H1 (cell line): ENCODE results near the gene SMARCD2. TPM values are rescaled to one million over a fixed set of nuclear protein-coding genes. Genes with fewer than 3 reads are reported as not detected.

Experiments used
- ASH2L ChIP-seq: fragments of 200-600, 300-600 bp; sonication (generic); IDR thresholded peaks from one replicate; pipeline ENCODE4 v1.7.1; 2017; ENCODE audit warnings: low read length
- BACH1 ChIP-seq: IDR thresholded peaks from 2 replicates; pipeline ENCODE4 v1.6.1; 2012; ENCODE audit warnings: low read length, improper control_type of control experiment
- CBX8 ChIP-seq: fragments of 300-800, 300-1000 bp; sonication (generic); IDR thresholded peaks from 2 replicates; pipeline ENCODE4 v1.7.1; 2016; ENCODE audit warnings: low read depth, low read length, borderline replicate concordance
- CHD1 ChIP-seq: IDR thresholded peaks from 2 replicates; pipeline ENCODE4 v1.6.1; 2012; ENCODE audit warnings: low read depth, low read length, improper control_type of control experiment
- EGR1 ChIP-seq: IDR thresholded peaks from 2 replicates; pipeline ENCODE4 v1.6.1; 2011; ENCODE audit warnings: low read depth, low read length, borderline replicate concordance
- EP300 ChIP-seq, 2 experiments: IDR thresholded peaks; 1 replicate in 1 of 2; 2 replicates in 1 of 2; pipeline ENCODE4 v1.6.1; 2011 to 2012; ENCODE audit warnings: low read depth in 2 of 2, low read length in 2 of 2, mild to moderate bottlenecking in 2 of 2, borderline replicate concordance in 1 of 2, inconsistent platforms in 1 of 2, moderate library complexity in 1 of 2
- FOSL1 ChIP-seq: IDR thresholded peaks from 2 replicates; pipeline ENCODE4 v1.6.1; 2011; ENCODE audit warnings: mild to moderate bottlenecking, low read depth, low read length, moderate library complexity; ENCODE audit not compliant: insufficient read depth
- JUN ChIP-seq: IDR thresholded peaks from 2 replicates; pipeline ENCODE4 v1.6.1; 2011; ENCODE audit warnings: low read depth, mild to moderate bottlenecking, improper control_type of control experiment, low read length
- JUND ChIP-seq: IDR thresholded peaks from 2 replicates; pipeline ENCODE4 v1.6.1; 2011; ENCODE audit warnings: mild to moderate bottlenecking, improper control_type of control experiment, low read length
- MAFK ChIP-seq: IDR thresholded peaks from 2 replicates; pipeline ENCODE4 v1.6.1; 2012; ENCODE audit warnings: low read depth, mild to moderate bottlenecking, improper control_type of control experiment, low read length
- RAD21 ChIP-seq, 2 experiments: IDR thresholded peaks in 1 of 2; conservative IDR thresholded peaks in 1 of 2; 2 replicates each; pipeline ENCODE4 v1.6.1; 2011; ENCODE audit warnings: low read depth in 2 of 2, low read length in 2 of 2, improper control_type of control experiment in 1 of 2, inconsistent platforms in 1 of 2, mild to moderate bottlenecking in 1 of 2, moderate library complexity in 1 of 2
- RFX5 ChIP-seq: IDR thresholded peaks from 2 replicates; pipeline ENCODE4 v1.6.1; 2011; ENCODE audit warnings: low read depth, low read length, improper control_type of control experiment, borderline replicate concordance
- RNF2 ChIP-seq: fragments of 200-900, 300-1000 bp; sonication (generic); IDR thresholded peaks from 2 replicates; pipeline ENCODE4 v1.7.1; 2016; ENCODE audit warnings: borderline replicate concordance, low read depth, mild to moderate bottlenecking, antibody characterized with exemption, low read length; ENCODE audit not compliant: poor library complexity, severe bottlenecking; ENCODE audit errors: missing control alignments
- SIN3A ChIP-seq, 2 experiments: IDR thresholded peaks in 1 of 2; conservative IDR thresholded peaks in 1 of 2; 2 replicates each; pipeline ENCODE4 v1.6.1; 2011 to 2012; ENCODE audit warnings: low read length in 2 of 2, improper control_type of control experiment in 1 of 2, low read depth in 1 of 2, mild to moderate bottlenecking in 1 of 2
- SIX5 ChIP-seq: IDR thresholded peaks from 2 replicates; pipeline ENCODE4 v1.6.1; 2011; ENCODE audit warnings: mild to moderate bottlenecking, low read depth, low read length
- SP1 ChIP-seq: IDR thresholded peaks from 2 replicates; pipeline ENCODE4 v1.6.1; 2011; ENCODE audit warnings: low read depth, low read length
- SP4 ChIP-seq: IDR thresholded peaks from 2 replicates; pipeline ENCODE4 v1.6.1; 2012; ENCODE audit warnings: low read length, inconsistent platforms
- SRF ChIP-seq: IDR thresholded peaks from 2 replicates; pipeline ENCODE4 v1.6.1; 2011; ENCODE audit warnings: mild to moderate bottlenecking, low read depth, low read length, moderate library complexity
- polyA plus RNA-seq, 7 experiments: library from polyadenylated mRNA; depleted of rRNA in 3 of 7; stranded (reverse) in 5 of 7; unstranded in 2 of 7; fragments of >200 nt in 5 of 7; fragments of 200-250 nt in 2 of 7; gene quantifications; 1 replicate in 5 of 7; 2 replicates in 1 of 7; 4 replicates in 1 of 7; pipeline versions ENCODE4 v1.2.1 to v1.2.3, GENCODE V29; 2011 to 2013; ENCODE audit warnings: missing spikeins in 2 of 7, mixed read lengths in 2 of 7
- total RNA-seq: library from RNA; stranded (reverse); fragmentation: NEBNext Ultra II Directional; extraction: Animal tissue kit (Norgen Biotek cat#: 25700); gene quantifications from 2 replicates; pipeline ENCODE4 v1.2.1, GENCODE V29; 2021
- TF ChIP-seq, protein P1 (sequence below), 3 experiments: IDR thresholded peaks; 1 replicate in 2 of 3; 2 replicates in 1 of 3; pipeline versions ENCODE4 v1.5.1 to v1.6.1; 2011; ENCODE audit warnings: low read length in 3 of 3, mild to moderate bottlenecking in 3 of 3, inconsistent platforms in 2 of 3, low read depth in 1 of 3, moderate library complexity in 1 of 3; ENCODE audit not compliant: insufficient read depth in 1 of 3; ENCODE audit errors: control extremely low read depth in 1 of 3

Gene SMARCD2
- total and polyA plus RNA-seq, 2 of the 8 experiments (the other 6 are each of a cell fraction or from before 2014, with no cell fraction given), result 90.0 to 92.2 TPM

- TF ChIP-seq SIN3A (conservative IDR thresholded peaks at IDR 0.05 in 1 of 2, IDR thresholded peaks at IDR 0.05 in 1 of 2; ENCODE audit: low read depth in 1 of 2, low read length in 2 of 2) (peak in 1 of 2 experiments; percentile 52; a peak in 1 of 4 replicates), MAFK (no peak), JUND (peak; percentile 97), RAD21 (IDR thresholded peaks at IDR 0.05 in 1 of 2, conservative IDR thresholded peaks at IDR 0.05 in 1 of 2; ENCODE audit: low read depth in 2 of 2, low read length in 2 of 2) (0 out of 4 replicates have a peak, but pooled peaks of 1 of the 2 experiments have one; percentile 6), ASH2L (peak; percentile 21), CBX8 (no peak), SIX5 (peak; percentile 35; the same call in 1 of the 2 replicates), JUN (no peak), EGR1 (peak; percentile 58; the same call in 1 of the 2 replicates), SP1 (peak; percentile 74), BACH1 (no peak), FOSL1 (0 out of 2 replicates have a peak, but pooled peaks have one; percentile 3), RNF2 (peak; percentile 64), EP300 (IDR thresholded peaks at IDR 0.05; ENCODE audit: borderline replicate concordance in 1 of 2, low read depth in 2 of 2, low read length in 2 of 2) (peak in 1 of 2 experiments; percentile 99; a peak in 1 of 3 replicates), SP4 (no peak), SRF (no peak), RFX5 (peak; percentile 96), CHD1 (peak; percentile 94)
- TF ChIP-seq, protein P1, sequence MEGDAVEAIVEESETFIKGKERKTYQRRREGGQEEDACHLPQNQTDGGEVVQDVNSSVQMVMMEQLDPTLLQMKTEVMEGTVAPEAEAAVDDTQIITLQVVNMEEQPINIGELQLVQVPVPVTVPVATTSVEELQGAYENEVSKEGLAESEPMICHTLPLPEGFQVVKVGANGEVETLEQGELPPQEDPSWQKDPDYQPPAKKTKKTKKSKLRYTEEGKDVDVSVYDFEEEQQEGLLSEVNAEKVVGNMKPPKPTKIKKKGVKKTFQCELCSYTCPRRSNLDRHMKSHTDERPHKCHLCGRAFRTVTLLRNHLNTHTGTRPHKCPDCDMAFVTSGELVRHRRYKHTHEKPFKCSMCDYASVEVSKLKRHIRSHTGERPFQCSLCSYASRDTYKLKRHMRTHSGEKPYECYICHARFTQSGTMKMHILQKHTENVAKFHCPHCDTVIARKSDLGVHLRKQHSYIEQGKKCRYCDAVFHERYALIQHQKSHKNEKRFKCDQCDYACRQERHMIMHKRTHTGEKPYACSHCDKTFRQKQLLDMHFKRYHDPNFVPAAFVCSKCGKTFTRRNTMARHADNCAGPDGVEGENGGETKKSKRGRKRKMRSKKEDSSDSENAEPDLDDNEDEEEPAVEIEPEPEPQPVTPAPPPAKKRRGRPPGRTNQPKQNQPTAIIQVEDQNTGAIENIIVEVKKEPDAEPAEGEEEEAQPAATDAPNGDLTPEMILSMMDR (IDR thresholded peaks at IDR 0.05; ENCODE audit: control extremely low read depth in 1 of 3, insufficient read depth in 1 of 3, low read depth in 1 of 3, low read length in 3 of 3), result peak; percentile 59 to 84 (median 75)
Measured at GRCh38 chr17:63848834-63849689, 6.6 kb upstream of the SMARCD2 start (continued).
